Measurements from ENCODE around the gene SMIM14. TPM values are rescaled to one million over a fixed set of nuclear protein-coding genes. Genes with fewer than 3 reads are reported as not detected.
"Not testable (repeated sequence)": the region's sequence is repeated elsewhere in the genome, so short reads cannot be mapped to it uniquely, and the experiment has no call there.

Gene SMIM14
- polyA plus RNA-seq, 3 donors: 55.0 to 60.8 (median 60.2) TPM

- no peak for DNase-seq (ENCODE audit: low read depth in 3 of 3, low spot score in 2 of 3)
Measured at GRCh38 chr4:39648827-39649558, 10.3 kb upstream of the SMIM14 start.

DNA sequence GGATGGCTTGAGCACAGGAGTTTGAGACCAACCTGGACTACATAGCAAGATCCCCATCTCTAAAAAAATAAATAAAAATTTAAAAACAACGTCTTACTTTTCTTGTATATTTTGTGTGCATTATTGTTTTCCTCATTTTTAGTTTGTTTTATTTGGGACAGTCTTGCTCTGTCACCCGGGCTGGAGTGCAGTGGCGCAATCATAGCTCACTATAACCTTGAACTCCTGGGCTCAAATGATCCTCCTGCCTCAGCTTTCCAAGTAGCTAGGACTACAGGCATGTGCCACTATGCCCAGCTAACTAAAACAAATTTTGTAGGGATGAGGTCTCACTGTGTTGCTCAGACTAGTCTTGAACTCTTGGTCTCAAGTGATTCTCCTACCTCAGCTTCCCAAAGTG lies 9.5 kb upstream of the SMIM14 start:
- no peak for DNase-seq (ENCODE audit: low read depth in 3 of 3, low spot score in 2 of 3)

- DNase-seq (ENCODE audit: low read depth in 3 of 3, low spot score in 2 of 3): no peak
Measured at GRCh38 chr4:39642885-39643552, 4.4 kb upstream of the SMIM14 start.

DNA sequence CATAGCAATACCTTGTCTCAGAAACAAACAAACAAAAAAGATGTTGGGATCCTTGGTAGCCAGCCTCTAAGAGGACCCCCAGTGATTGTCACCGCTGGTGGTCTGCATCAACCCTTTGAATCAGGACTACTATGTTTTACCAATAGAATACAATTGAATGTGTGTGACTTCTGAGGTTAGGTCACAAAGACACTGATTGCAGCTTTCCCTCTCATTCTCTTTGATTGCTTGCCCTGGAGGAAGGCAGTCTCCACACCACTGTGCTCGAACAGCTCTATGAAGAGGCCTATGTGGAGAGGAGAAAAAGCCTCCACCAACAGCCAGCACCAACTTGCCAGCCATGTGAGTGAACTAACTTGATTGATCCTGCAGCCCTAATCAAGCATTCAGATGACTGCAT lies 2.8 kb upstream of the SMIM14 start:
- DNase-seq (ENCODE audit: low read depth in 3 of 3, low spot score in 2 of 3): no peak

DNA sequence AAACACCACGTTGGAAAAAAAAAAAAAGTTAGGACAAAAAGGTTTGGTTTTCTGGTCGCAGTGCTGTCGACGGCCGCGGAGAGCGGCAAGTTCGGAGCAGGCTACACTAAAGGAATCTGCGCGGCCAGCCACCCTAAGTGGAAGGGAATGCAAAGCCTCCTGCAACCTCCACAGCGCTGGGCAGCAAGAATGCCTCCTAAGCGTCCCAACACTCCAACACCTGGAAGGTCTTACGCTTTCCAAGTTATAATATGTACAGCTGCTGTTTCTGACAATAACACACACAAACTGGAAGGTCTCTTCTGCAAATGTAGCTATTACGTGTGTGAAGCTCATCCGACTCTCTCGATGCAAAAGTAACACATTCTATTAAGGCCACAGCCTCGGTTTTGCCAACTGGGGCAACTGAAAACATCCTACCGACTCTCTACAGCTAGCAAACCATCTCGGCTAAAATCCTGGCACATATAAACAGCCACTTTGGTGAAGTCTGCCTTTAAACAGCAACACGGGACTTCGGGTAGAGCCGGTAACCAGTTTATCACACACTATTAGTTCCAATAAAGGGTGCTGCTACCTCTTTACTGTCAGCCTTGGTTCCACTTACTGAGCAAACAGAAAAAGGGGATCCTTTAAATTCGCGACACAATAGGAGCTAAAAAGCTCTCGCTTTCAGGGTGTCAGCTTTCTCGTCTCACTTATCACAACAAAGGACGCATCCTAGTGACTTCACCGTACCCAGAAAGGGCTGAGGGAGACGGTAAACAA lies 895 bp downstream of the SMIM14 start:
- peak; percentile 49 to 63 (median 50) for DNase-seq (ENCODE audit: low read depth in 3 of 3, low spot score in 2 of 3)

GRCh38 chr4:39637221-39637585 lies 1.5 kb downstream of the SMIM14 start:
- no peak for DNase-seq (ENCODE audit: low read depth in 3 of 3, low spot score in 2 of 3)

DNA sequence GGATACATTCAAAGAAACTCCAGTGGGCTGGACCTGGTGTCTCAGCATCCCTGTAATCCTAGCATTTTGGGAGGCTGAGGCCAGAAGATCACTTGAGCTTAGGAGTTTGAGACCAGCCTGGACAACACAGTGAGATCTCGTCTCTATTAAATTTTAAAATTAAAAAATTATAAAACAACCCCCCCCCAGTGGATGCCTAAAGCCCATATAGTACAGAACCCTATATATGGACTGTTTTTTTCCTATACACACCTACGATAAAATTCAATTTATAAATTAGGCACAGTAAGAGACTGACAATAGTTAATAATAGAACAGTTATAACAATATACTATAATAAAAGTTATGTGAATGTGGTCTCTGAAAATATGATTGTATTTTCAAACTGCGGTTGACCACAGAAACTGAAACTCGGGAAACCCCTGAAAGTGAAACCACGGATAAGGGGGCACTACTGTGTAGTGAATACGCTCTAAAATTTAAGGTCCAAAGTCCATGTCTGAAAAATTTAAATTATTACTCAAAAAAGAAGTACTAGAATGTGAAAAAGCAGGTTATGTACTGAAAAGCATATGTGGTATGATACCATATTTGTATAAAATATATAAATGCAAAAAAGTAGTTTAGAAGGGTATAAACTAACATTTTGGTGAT lies 2.0 kb downstream of the SMIM14 start:
- no peak for DNase-seq (ENCODE audit: low read depth in 3 of 3, low spot score in 2 of 3)

- no peak for DNase-seq (ENCODE audit: low read depth in 3 of 3, low spot score in 2 of 3)
Measured at GRCh38 chr4:39635023-39635422, 3.6 kb downstream of the SMIM14 start.

- DNase-seq (ENCODE audit: low read depth in 3 of 3, low spot score in 2 of 3): no peak
Measured at GRCh38 chr4:39631700-39632079, 7.0 kb downstream of the SMIM14 start.

- no peak for DNase-seq (ENCODE audit: low read depth in 3 of 3, low spot score in 2 of 3)
Measured at GRCh38 chr4:39627413-39627812, 11.3 kb downstream of the SMIM14 start.

GRCh38 chr4:39626913-39627312 lies 11.8 kb downstream of the SMIM14 start:
- DNase-seq (ENCODE audit: low read depth in 3 of 3, low spot score in 2 of 3): no peak

GRCh38 chr4:39626261-39626660 lies 12.4 kb downstream of the SMIM14 start:
- DNase-seq (ENCODE audit: low read depth in 3 of 3, low spot score in 2 of 3): no peak

DNA sequence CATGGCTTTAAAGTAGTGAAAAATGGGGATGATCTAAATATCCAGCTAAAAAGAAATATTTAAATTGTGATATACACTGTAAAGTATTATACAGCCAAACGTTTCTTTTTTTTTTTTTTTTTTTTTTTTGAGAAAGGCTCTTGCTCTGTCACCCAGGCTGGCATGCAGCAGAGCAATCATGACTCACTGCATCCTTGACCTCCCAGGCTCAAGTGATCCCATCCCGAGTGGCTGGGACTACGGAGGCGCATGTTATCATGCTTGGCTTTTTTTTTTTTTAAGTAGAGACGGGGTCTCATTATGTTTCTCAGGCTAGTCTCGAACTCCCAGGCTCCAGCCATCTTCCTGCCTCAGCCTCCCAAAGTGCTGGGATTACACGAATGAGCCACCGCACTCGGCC lies 17.1 kb downstream of the SMIM14 start:
- DNase-seq (ENCODE audit: low read depth in 3 of 3, low spot score in 2 of 3): no peak

DNA sequence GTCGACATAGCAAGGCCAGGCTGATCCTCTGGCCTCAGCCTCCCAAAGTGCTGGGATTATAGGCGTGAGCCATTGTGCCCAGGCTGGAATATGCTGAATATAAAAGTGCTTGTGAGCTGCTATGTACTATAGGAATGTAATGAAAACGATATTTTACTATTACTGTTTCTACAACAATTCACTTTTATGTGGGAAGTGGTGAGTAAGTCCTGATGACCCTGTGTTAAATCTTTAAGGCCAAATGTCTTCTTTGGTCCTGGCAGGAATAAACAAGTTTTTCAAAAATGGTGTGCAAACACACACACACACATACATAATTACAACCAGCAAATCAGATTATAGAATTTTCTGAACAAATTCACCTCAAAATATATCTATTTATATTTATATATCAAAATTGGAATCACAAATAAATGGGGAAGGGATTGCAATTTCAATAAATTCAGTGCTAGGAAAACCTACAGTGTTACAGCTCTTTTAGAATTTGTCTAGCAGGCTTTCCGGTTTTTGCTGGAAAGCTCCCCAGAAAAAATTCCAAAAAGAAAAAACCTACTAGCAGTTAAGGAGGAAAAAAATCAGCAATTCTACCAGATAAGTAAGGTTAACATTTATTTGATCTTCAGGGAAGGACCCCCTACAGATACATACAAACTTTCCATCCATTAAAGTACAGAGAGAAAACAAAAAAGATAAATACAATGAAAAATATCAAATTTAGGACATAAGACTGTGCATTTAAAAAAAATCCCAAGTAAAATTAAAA lies 17.9 kb downstream of the SMIM14 start:
- no peak for DNase-seq (ENCODE audit: low read depth in 3 of 3, low spot score in 2 of 3)

GRCh38 chr4:39617534-39617933 lies 21.1 kb downstream of the SMIM14 start:
- DNase-seq (ENCODE audit: low read depth in 3 of 3, low spot score in 2 of 3): no peak

- DNase-seq (ENCODE audit: low read depth in 3 of 3, low spot score in 2 of 3): no peak
Measured at GRCh38 chr4:39616651-39617050, 22.0 kb downstream of the SMIM14 start.

DNA sequence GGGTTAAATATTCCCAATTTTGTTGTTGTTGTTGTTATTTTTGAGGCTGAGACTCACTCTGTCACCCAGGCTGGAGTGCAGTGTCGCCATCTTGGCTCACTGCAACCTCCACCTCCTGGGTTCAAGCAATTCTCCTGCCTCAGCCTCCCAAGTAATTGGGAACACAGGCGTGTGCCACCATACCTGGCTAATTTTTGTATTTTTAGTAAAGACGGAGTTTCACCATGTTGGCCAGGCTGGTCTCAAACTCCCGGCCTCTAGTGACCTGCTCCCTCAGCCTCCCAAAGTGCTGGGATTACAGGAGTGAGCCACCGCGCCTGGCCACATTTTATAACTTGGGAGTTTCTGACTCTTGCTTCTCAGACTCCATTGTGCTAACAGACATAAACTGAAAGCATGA lies 22.6 kb downstream of the SMIM14 start:
- DNase-seq (ENCODE audit: low read depth in 3 of 3, low spot score in 2 of 3): not testable (repeated sequence)

GRCh38 chr4:39614487-39615162 lies 24.0 kb downstream of the SMIM14 start:
- no peak for DNase-seq (ENCODE audit: low read depth in 3 of 3, low spot score in 2 of 3)

DNA sequence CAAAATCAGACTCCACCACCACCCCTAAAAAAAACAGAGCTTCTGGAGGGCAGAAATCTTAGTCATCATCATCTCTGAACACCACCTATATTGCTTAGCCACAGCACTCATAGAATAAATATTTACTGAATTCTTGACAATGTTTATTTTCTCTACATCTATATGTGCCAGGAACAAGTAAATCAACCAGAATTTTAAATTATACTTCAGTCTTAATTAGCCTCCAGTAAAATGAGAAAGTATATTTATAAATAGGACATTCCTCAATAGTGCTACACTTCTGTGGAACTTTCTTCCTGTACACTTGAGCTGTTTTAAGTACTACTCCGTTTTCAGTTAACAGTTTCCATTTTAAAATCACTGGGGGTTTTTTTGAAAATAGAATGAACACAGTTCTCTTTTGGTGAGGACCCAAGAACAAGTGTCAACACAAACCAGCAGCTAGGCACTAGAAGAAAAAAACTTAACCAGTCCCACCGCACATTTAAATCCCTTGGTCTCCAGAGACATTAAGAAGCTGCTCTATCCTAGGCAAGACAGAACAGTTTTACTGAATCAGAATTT lies 25.5 kb downstream of the SMIM14 start:
- DNase-seq (ENCODE audit: low read depth in 3 of 3, low spot score in 2 of 3): no peak

Data from right renal cortex interstitium (tissue), 3 donors.